Thyroid gland (tissue), 4 donors: ENCODE measurements around the gene CYP26C1. TPM values are rescaled to one million over a fixed set of nuclear protein-coding genes. Genes with fewer than 3 reads are reported as not detected.

Source experiments
- DNase-seq, 2 donors: peaks; one replicate each; pipeline ENCODE4 v3.0.0-alpha.2; 2019
- H3K27ac ChIP-seq, 3 donors: fragments of 200-600 bp; sonication (generic); 1 replicate in 2 of 3; 2 replicates in 1 of 3; pipeline ENCODE4 v1.5.1; 2016 to 2019; ENCODE audit warnings: mild to moderate bottlenecking in 1 of 3, moderate library complexity in 1 of 3
- H3K27me3 ChIP-seq: fragments of 200-600 bp; sonication (generic); one replicate; pipeline ENCODE4 v1.5.1; 2019
- H3K36me3 ChIP-seq, 2 donors: fragments of 200-600 bp; sonication (generic); one replicate each; pipeline ENCODE4 v1.5.1; 2016 to 2019
- H3K4me1 ChIP-seq, 2 donors: fragments of 200-600 bp; sonication (generic); one replicate each; pipeline ENCODE4 v1.5.1; 2017 to 2019
- H3K4me3 ChIP-seq, 3 donors: fragments of 200-600 bp; sonication (generic); replicated peaks in 1 of 3; 1 replicate in 2 of 3; 2 replicates in 1 of 3; pipeline ENCODE4 v1.5.1; 2016; ENCODE audit warnings: mild to moderate bottlenecking in 1 of 3
- H3K9me3 ChIP-seq: fragments of 200-600 bp; sonication (generic); one replicate; pipeline ENCODE4 v1.5.1; 2017
- POLR2A ChIP-seq, 2 donors: fragments of 450-650 bp; IDR thresholded peaks; one replicate each; pipeline ENCODE4 v1.6.1; 2017; ENCODE audit warnings: antibody characterized with exemption in 2 of 2, mild to moderate bottlenecking in 2 of 2, moderate library complexity in 1 of 2
- WGBS, 2 donors: methylation state at CpG; one replicate each; pipeline ENCODE4 v1.1.5; 2017; 5-methylcytosine and 5-hydroxymethylcytosine counted together
- intact Hi-C: fragments of 100-400 bp; cut with DNase I; formaldehyde crosslinking; loops from one replicate; pipeline ENCODE4 v1.15.1; 2023
- total RNA-seq, 4 donors: library from RNA; depleted of rRNA; stranded (reverse); fragments of >200 nt; gene quantifications; one replicate each; pipeline ENCODE4 v1.2.3, GENCODE V29; 2016
- TF ChIP-seq, protein P1 (sequence below), 6 experiments: fragments of 200-600 bp in 3 of 6; fragments of 450-650 bp in 3 of 6; sonication (generic) in 3 of 6; IDR thresholded peaks; one replicate each; pipeline ENCODE4 v1.5.1; 2016 to 2019; ENCODE audit warnings: antibody characterized with exemption in 6 of 6, mild to moderate bottlenecking in 2 of 6, inconsistent platforms in 1 of 6, moderate library complexity in 1 of 6

Gene CYP26C1
- total RNA-seq, 4 donors from 2014 or later = 0.13 to 0.22 (median 0.20) TPM; not detected in 1

DNA sequence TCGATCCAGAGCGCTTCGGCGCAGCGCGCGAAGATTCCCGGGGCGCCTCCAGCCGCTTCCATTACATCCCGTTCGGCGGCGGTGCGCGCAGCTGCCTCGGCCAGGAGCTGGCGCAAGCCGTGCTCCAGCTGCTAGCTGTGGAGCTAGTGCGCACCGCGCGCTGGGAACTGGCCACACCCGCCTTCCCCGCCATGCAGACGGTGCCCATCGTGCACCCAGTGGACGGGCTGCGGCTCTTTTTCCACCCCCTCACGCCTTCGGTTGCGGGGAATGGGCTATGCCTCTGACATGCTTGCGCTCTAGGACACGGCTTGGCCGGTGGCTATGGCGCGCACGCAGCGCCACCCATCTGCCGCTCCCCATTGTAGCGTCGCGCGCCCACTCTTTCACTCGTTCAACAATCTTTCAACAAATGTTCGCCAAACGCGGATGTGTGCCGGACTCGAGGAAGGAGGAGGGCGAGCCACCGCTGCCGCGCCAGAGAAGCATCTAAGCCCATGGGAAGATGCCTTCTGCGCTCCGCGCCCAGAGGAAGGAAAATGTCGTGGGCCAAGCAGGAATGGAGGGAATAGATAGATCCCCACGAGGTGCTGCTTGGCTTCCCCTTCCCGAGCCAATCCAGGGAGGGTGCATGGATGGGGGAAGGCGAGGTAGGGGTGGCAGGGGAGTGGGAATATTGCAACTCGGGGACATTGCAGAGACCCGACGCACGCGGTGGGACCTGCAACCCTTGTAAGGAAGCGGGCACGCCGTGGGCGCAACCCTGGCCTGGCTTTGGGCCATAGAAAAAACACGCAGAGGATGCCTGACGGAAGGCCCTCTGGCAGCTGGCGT, 8.0 kb downstream of the CYP26C1 start:
- Histone ChIP-seq H3K4me1 (peaks cover 11 to 22% of the 10 kb centered on the region in 2 donors), H3K27ac (no peak overlapping the region), H3K4me3 (no peak overlapping the region), H3K9me3 (no peaks in the 10 kb centered on the region), H3K36me3 (no peaks in the 10 kb centered on the region), H3K27me3 (peaks cover 7% of the 10 kb centered on the region)
- TF ChIP-seq, protein P1, sequence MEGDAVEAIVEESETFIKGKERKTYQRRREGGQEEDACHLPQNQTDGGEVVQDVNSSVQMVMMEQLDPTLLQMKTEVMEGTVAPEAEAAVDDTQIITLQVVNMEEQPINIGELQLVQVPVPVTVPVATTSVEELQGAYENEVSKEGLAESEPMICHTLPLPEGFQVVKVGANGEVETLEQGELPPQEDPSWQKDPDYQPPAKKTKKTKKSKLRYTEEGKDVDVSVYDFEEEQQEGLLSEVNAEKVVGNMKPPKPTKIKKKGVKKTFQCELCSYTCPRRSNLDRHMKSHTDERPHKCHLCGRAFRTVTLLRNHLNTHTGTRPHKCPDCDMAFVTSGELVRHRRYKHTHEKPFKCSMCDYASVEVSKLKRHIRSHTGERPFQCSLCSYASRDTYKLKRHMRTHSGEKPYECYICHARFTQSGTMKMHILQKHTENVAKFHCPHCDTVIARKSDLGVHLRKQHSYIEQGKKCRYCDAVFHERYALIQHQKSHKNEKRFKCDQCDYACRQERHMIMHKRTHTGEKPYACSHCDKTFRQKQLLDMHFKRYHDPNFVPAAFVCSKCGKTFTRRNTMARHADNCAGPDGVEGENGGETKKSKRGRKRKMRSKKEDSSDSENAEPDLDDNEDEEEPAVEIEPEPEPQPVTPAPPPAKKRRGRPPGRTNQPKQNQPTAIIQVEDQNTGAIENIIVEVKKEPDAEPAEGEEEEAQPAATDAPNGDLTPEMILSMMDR (IDR thresholded peaks at IDR 0.05) = no peak
- TF ChIP-seq POLR2A (IDR thresholded peaks at IDR 0.05) = no peak
- 4 to 13% methylated on average over 32 to 38 of the region's 73 CpGs for WGBS, 2 donors
- intact Hi-C loops = no loop called here
- DNase-seq = no peak

DNA sequence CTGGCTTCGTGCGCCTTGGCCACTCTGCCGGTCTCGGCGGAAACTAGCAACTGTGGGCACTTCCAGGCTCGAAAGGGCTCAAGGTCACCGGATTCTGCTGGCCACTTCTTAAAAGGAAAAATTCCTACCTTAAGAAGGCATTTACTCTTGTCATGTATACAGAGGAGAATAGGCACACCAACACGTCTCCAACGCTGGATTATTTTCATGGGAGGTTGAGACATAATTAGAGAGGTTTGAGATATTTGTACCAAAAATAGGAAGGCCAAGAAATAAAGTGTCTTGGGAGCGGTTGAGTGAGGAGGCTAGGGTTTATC, 8.6 kb downstream of the CYP26C1 start:
- Histone ChIP-seq H3K9me3 (no peaks in the 10 kb centered on the region), H3K27ac (no peak overlapping the region), H3K27me3 (peaks cover 10% of the 10 kb centered on the region), H3K4me3 (no peak overlapping the region), H3K4me1 (peaks cover 17 to 28% of the 10 kb centered on the region in 2 donors), H3K36me3 (no peaks in the 10 kb centered on the region)
- DNase-seq = no peak
- WGBS, 2 donors = 35 to 40% methylated on average over 10 of the region's 10 CpGs
- intact Hi-C loops = no loop called here
- TF ChIP-seq, protein P1 (IDR thresholded peaks at IDR 0.05) = no peak
- TF ChIP-seq POLR2A (IDR thresholded peaks at IDR 0.05) = no peak

DNA sequence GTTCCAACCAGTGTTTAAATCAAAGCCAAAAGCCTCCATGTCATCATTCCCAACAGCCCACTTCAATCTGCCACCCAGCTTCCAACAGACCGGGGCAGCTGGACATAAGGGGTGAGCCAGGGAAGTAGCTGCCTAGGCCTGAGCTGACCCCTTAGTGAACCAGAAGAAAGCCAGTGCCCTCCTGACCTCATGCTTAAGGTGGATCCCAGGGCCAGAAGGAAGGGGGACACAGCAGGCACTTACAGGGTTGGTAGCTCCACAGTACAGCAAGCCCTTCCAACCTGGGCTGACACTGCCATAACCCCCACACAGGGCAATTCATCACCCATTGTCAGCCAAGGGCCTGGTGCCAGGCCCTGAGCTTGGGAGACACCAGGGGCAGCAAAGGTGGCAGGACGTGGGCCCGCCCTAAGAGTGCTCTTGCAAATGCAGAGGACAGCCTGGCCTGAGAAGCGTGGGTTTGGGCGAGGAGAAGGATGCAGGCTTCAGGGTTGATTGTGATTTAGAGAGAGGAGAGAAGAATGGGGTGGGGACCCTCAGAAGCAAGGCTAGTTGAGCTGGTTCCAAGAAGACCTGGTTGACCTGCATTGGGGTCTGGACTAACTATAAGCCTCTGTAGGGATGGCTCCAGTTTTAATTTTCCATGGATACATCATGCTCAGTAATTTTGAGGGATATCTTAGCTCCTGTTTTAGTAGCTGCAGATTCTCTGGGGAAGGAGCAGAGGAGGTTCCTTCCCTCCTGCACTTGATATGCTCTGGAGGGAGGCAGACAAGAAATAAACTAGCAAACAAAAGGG, 10.0 kb downstream of the CYP26C1 start:
- 72 to 86% methylated on average over 5 of the region's 5 CpGs for WGBS, 2 donors

DNA sequence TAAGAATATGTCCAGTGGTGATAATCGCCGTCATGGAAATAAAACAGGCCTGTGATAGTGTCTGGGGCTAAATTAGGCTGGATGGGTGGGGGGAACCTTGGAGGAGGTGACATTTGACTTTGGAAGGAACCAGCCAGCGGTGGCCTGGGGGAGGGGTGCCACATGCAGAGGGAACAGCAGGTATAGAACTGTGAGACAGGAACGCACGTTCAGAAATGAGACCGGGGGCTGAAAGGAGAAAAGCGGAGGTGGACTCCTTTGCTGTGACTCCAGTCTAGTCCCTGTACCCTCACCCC, 10.5 kb downstream of the CYP26C1 start:
- 76 to 77% methylated on average over 7 of the region's 7 CpGs for WGBS, 2 donors
- Histone ChIP-seq H3K9me3 (no peaks in the 10 kb centered on the region), H3K36me3 (no peaks in the 10 kb centered on the region), H3K4me1 (peaks cover 26 to 33% of the 10 kb centered on the region in 2 donors), H3K27ac (no peak overlapping the region), H3K4me3 (no peak overlapping the region), H3K27me3 (peaks cover 23% of the 10 kb centered on the region)
- no peak for DNase-seq
- intact Hi-C loops = loop anchor here (10.0 kb wide), 1 partner anchor 284 kb away; no protein-coding TSS in a partner anchor
- TF ChIP-seq, protein P1 (IDR thresholded peaks at IDR 0.05) = no peak
- no peak for TF ChIP-seq POLR2A (IDR thresholded peaks at IDR 0.05)

More for the DNA sequence above, 10.0 kb downstream of the CYP26C1 start:
- Histone ChIP-seq H3K27ac (no peak overlapping the region), H3K36me3 (no peaks in the 10 kb centered on the region), H3K9me3 (no peaks in the 10 kb centered on the region), H3K4me1 (peaks cover 26 to 38% of the 10 kb centered on the region in 2 donors), H3K4me3 (no peak overlapping the region), H3K27me3 (peaks cover 21% of the 10 kb centered on the region)
- TF ChIP-seq POLR2A (IDR thresholded peaks at IDR 0.05) = no peak
- TF ChIP-seq, protein P1 (IDR thresholded peaks at IDR 0.05) = no peak
- intact Hi-C loops = loop anchor here (10.0 kb wide), 1 partner anchor 284 kb away; no protein-coding TSS in a partner anchor
- no peak for DNase-seq
